Measurements from ENCODE around the gene SLC30A9. TPM values are rescaled to one million over a fixed set of nuclear protein-coding genes. Genes with fewer than 3 reads are reported as not detected.

The SLC30A9 gene
- total RNA-seq, 1 donor from 2014 or later = 65.9 TPM

GRCh38 chr4:42122237-42122636 lies 131.9 kb downstream of the SLC30A9 start:
- TF ChIP-seq, protein P1, sequence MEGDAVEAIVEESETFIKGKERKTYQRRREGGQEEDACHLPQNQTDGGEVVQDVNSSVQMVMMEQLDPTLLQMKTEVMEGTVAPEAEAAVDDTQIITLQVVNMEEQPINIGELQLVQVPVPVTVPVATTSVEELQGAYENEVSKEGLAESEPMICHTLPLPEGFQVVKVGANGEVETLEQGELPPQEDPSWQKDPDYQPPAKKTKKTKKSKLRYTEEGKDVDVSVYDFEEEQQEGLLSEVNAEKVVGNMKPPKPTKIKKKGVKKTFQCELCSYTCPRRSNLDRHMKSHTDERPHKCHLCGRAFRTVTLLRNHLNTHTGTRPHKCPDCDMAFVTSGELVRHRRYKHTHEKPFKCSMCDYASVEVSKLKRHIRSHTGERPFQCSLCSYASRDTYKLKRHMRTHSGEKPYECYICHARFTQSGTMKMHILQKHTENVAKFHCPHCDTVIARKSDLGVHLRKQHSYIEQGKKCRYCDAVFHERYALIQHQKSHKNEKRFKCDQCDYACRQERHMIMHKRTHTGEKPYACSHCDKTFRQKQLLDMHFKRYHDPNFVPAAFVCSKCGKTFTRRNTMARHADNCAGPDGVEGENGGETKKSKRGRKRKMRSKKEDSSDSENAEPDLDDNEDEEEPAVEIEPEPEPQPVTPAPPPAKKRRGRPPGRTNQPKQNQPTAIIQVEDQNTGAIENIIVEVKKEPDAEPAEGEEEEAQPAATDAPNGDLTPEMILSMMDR (IDR thresholded peaks at IDR 0.05; ENCODE audit: insufficient read depth, low read length, poor library complexity, severe bottlenecking) = no peak
- DNase-seq (ENCODE audit: low read depth) = no peak
- Histone ChIP-seq H3K4me3 (ENCODE audit: low read depth, low read length) (no peak overlapping the region), H3K36me3 (ENCODE audit: control insufficient read depth, insufficient read depth, low read length) (no peaks in the 10 kb centered on the region), H3K27me3 (ENCODE audit: control insufficient read depth, insufficient read depth, low read length) (no peaks in the 10 kb centered on the region)

GRCh38 chr4:42123071-42123644 lies 132.8 kb downstream of the SLC30A9 start:
- TF ChIP-seq, protein P1 (IDR thresholded peaks at IDR 0.05; ENCODE audit: insufficient read depth, low read length, poor library complexity, severe bottlenecking) = no peak
- no peak overlapping the region for H3K4me3 ChIP-seq (ENCODE audit: low read depth, low read length)
- no peaks in the 10 kb centered on the region for H3K27me3 ChIP-seq (ENCODE audit: control insufficient read depth, insufficient read depth, low read length)
- no peaks in the 10 kb centered on the region for H3K36me3 ChIP-seq (ENCODE audit: control insufficient read depth, insufficient read depth, low read length)
- DNase-seq (ENCODE audit: low read depth) = no peak

DNA sequence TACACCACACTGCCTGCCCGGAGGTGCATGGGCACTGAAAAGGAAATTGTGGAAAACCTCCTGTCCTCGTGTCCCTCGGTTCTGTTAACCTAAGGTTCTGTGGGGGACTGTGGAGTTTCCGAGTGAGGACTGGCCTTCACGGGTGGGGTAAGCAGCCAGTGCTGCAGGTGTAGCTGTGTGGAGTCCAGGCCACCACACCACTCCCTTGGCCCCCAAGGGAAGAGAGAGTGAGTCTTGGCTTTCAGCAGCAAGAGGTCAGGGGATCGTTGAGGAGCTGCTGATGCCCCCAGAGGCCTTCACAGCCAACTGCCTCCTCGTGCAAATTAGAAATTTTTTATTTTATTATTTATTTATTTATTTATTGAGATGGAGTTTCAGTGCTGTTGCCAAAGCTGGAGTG lies 141.8 kb downstream of the SLC30A9 start:
- DNase-seq (ENCODE audit: low read depth) = no peak
- H3K27me3 ChIP-seq (ENCODE audit: control insufficient read depth, insufficient read depth, low read length) = no peaks in the 10 kb centered on the region
- TF ChIP-seq, protein P1 (IDR thresholded peaks at IDR 0.05; ENCODE audit: insufficient read depth, low read length, poor library complexity, severe bottlenecking) = no peak
- no peaks in the 10 kb centered on the region for H3K36me3 ChIP-seq (ENCODE audit: control insufficient read depth, insufficient read depth, low read length)
- no peak overlapping the region for H3K4me3 ChIP-seq (ENCODE audit: low read depth, low read length)

- H3K4me3 ChIP-seq (ENCODE audit: low read depth, low read length) = no peak overlapping the region
- no peaks in the 10 kb centered on the region for H3K27me3 ChIP-seq (ENCODE audit: control insufficient read depth, insufficient read depth, low read length)
- no peak for DNase-seq (ENCODE audit: low read depth)
- no peaks in the 10 kb centered on the region for H3K36me3 ChIP-seq (ENCODE audit: control insufficient read depth, insufficient read depth, low read length)
- TF ChIP-seq, protein P1 (IDR thresholded peaks at IDR 0.05; ENCODE audit: insufficient read depth, low read length, poor library complexity, severe bottlenecking) = no peak
These were observed 142.7 kb downstream of the SLC30A9 start for GRCh38 chr4:42133006-42133405.

DNA sequence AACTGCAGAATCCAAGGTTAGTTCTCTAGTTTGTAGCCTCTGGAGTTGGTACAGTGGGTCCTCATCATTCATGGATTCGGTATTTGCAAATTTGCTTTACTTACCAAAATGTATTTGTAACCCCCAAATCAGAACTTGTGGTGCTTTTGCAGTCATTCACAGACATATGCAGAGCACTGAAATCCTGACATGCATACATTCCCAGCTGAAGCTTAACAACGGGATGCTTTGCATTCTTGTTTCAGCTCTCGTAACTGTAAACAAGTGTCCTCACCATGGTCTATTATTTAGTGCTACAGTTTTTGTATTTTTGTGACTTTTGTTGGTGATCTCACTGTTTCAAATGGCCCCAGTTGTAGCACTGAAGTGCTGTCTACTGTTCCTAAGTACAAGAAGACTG lies 146.0 kb downstream of the SLC30A9 start:
- no peak for DNase-seq (ENCODE audit: low read depth)
- H3K36me3 ChIP-seq (ENCODE audit: control insufficient read depth, insufficient read depth, low read length) = no peaks in the 10 kb centered on the region
- H3K4me3 ChIP-seq (ENCODE audit: low read depth, low read length) = no peak overlapping the region
- H3K27me3 ChIP-seq (ENCODE audit: control insufficient read depth, insufficient read depth, low read length) = no peaks in the 10 kb centered on the region
- TF ChIP-seq, protein P1 (IDR thresholded peaks at IDR 0.05; ENCODE audit: insufficient read depth, low read length, poor library complexity, severe bottlenecking) = no peak

Other genes with a start within 250 kb of the SLC30A9 start
- gene PHOX2B, start 241.8 kb upstream of the SLC30A9 start, total RNA-seq = not detected in 2 replicates
- gene TMEM33, start 55.1 kb upstream of the SLC30A9 start, total RNA-seq = 94.1 and 100 TPM in 2 replicates
- 0.13 and 0.48 TPM in 2 replicates for gene DCAF4L1, start 8.8 kb upstream of the SLC30A9 start, total RNA-seq
- gene BEND4, start 162.1 kb downstream of the SLC30A9 start, total RNA-seq = 0.07 and 0.13 TPM in 2 replicates